GM23338 (cell line): ENCODE data around the gene HYCC2. TPM values are rescaled to one million over a fixed set of nuclear protein-coding genes. Genes with fewer than 3 reads are reported as not detected.

Experiments used
- ATAC-seq: fragments of 200-7000 bp; cut with Tn5 transposase; 3 replicates; pipeline ENCODE4 v1.9.1; 2020
- DNase-seq: peaks from one replicate; pipeline ENCODE4 v3.0.0-alpha.2; 2015; ENCODE audit warnings: low spot score
- H2AFZ ChIP-seq: fragments of 200-600 bp; sonication (generic); 2 replicates; pipeline ENCODE4 v1.8.0; 2016; ENCODE audit warnings: antibody characterized with exemption, mild to moderate bottlenecking, moderate library complexity
- H3F3A ChIP-seq: fragments of 200-600 bp; sonication (generic); replicated peaks from 2 replicates; pipeline ENCODE4 v1.8.0; 2017; ENCODE audit warnings: antibody characterized with exemption, mixed run types, low read depth
- H3K27ac ChIP-seq: fragments of 200-600 bp; sonication (generic); 2 replicates; pipeline ENCODE4 v1.6.1; 2016; ENCODE audit warnings: low read depth
- H3K27me3 ChIP-seq: fragments of 200-600 bp; sonication (generic); 2 replicates; pipeline ENCODE4 v1.8.0; 2016; ENCODE audit warnings: mild to moderate bottlenecking, mixed run types, moderate library complexity; ENCODE audit not compliant: insufficient read depth
- H3K36me3 ChIP-seq: fragments of 200-600 bp; sonication (generic); 2 replicates; pipeline ENCODE4 v1.8.0; 2016; ENCODE audit warnings: mild to moderate bottlenecking; ENCODE audit not compliant: insufficient read depth
- H3K4me1 ChIP-seq: fragments of 200-600 bp; sonication (generic); 2 replicates; pipeline ENCODE4 v1.8.0; 2016; ENCODE audit warnings: mild to moderate bottlenecking, moderate library complexity; ENCODE audit not compliant: insufficient read depth
- H3K4me2 ChIP-seq: fragments of 200-600 bp; sonication (generic); 2 replicates; pipeline ENCODE4 v1.7.1; 2017; ENCODE audit warnings: mixed run types
- H3K4me3 ChIP-seq: fragments of 200-600 bp; sonication (generic); 2 replicates; pipeline ENCODE4 v1.6.1; 2016; ENCODE audit warnings: mixed run types
- H3K79me2 ChIP-seq: fragments of 200-600 bp; sonication (generic); replicated peaks from 2 replicates; pipeline ENCODE4 v1.8.0; 2017; ENCODE audit warnings: mild to moderate bottlenecking; ENCODE audit not compliant: insufficient read depth
- H3K9me2 ChIP-seq: fragments of 200-600 bp; sonication (generic); 2 replicates; pipeline ENCODE4 v1.8.0; 2017; ENCODE audit not compliant: insufficient read depth
- H4K20me1 ChIP-seq: fragments of 200-600 bp; sonication (generic); replicated peaks from 2 replicates; pipeline ENCODE4 v1.8.0; 2017; ENCODE audit warnings: mild to moderate bottlenecking; ENCODE audit not compliant: insufficient read depth
- H3K27ac Mint-ChIP-seq: 2 replicates; pipeline ENCODE4 v1.8.0; 2020; ENCODE audit warnings: inconsistent platforms, mild to moderate bottlenecking, moderate library complexity, mixed read lengths
- H3K27me3 Mint-ChIP-seq: 3 replicates; pipeline ENCODE4 v1.8.0; 2022; ENCODE audit warnings: low read depth, mild to moderate bottlenecking, moderate library complexity, mixed read lengths, inconsistent platforms; ENCODE audit not compliant: insufficient read depth, poor library complexity
- H3K36me3 Mint-ChIP-seq: 3 replicates; pipeline ENCODE4 v1.8.0; 2021; ENCODE audit warnings: low read depth, mild to moderate bottlenecking, inconsistent platforms, moderate library complexity, mixed read lengths
- H3K4me1 Mint-ChIP-seq: 3 replicates; pipeline ENCODE4 v1.8.0; 2020; ENCODE audit warnings: mild to moderate bottlenecking, inconsistent platforms, mixed read lengths
- H3K4me3 Mint-ChIP-seq: 3 replicates; pipeline ENCODE4 v1.8.0; 2021; ENCODE audit warnings: moderate library complexity, mild to moderate bottlenecking, inconsistent platforms, mixed read lengths
- H3K9me3 Mint-ChIP-seq: 3 replicates; pipeline ENCODE4 v1.8.0; 2020; ENCODE audit warnings: moderate library complexity, mild to moderate bottlenecking, inconsistent platforms, mixed read lengths
- ETS1 ChIP-seq: IDR thresholded peaks from 2 replicates; pipeline ENCODE4 v1.6.1; 2016; ENCODE audit warnings: antibody characterized with exemption
- EZH2 ChIP-seq: fragments of 200-600 bp; sonication (generic); IDR thresholded peaks from one replicate; pipeline ENCODE4 v1.8.0; 2017; ENCODE audit warnings: antibody characterized with exemption, mild to moderate bottlenecking, low read depth; ENCODE audit not compliant: unreplicated experiment
- JUNB ChIP-seq: IDR thresholded peaks from one replicate; pipeline ENCODE4 v1.6.1; 2016; ENCODE audit warnings: antibody characterized with exemption; ENCODE audit not compliant: unreplicated experiment
- NANOG ChIP-seq: IDR thresholded peaks from 2 replicates; pipeline ENCODE4 v1.6.1; 2016; ENCODE audit warnings: antibody characterized with exemption, borderline replicate concordance
- STAT1 ChIP-seq: IDR thresholded peaks from one replicate; pipeline ENCODE4 v1.6.1; 2016; ENCODE audit warnings: antibody characterized with exemption; ENCODE audit not compliant: unreplicated experiment
- ZNF462 ChIP-seq: fragments of 250-450 bp; sonication (Bioruptor Pico); IDR thresholded peaks from 2 replicates; pipeline ENCODE4 v1.5.0; 2020; ENCODE audit warnings: mild to moderate bottlenecking, moderate library complexity
- polyA plus RNA-seq: library from polyadenylated mRNA; unstranded; fragments of >200 nt; fragmentation: Nextera tagmentation; extraction: Ambion mirVana; gene quantifications from 2 replicates; pipeline ENCODE4 v1.2.1, GENCODE V29; 2016
- total RNA-seq: library from RNA; depleted of rRNA; stranded (reverse); fragments of >200 nt; shearing (Covaris generic); gene quantifications from 2 replicates; pipeline ENCODE4 v1.2.3, GENCODE V29; 2014

The HYCC2 gene
- total and polyA plus RNA-seq, 2 experiments from 2014 or later: 2.4 to 4.8 TPM

- TF ChIP-seq ZNF462 (CRISPR knock-in tag) (no peak), ETS1 (no peak), EZH2 (no peak), STAT1 (no peak)
Observed at GRCh38 chr2:201070948-201071478, 458 bp downstream of the HYCC2 start (continued).

- Mint-ChIP-seq H3K36me3 (no peaks in the 10 kb centered on the region), H3K27me3 (peaks cover 2% of the 10 kb centered on the region), H3K4me3 (no peak overlapping the region), H3K4me1 (peaks cover 5% of the 10 kb centered on the region; the same call in 2 of the 3 replicates), H3K27ac (no peak overlapping the region), H3K9me3 (no peaks in the 10 kb centered on the region)
- Histone ChIP-seq H3K4me1 (no peaks in the 10 kb centered on the region), H3F3A (no peaks in the 10 kb centered on the region), H3K27me3 (no peaks in the 10 kb centered on the region), H2AFZ (no peak overlapping the region), H3K9me2 (no peaks in the 10 kb centered on the region), H3K36me3 (no peaks in the 10 kb centered on the region), H4K20me1 (no peaks in the 10 kb centered on the region), H3K4me3 (no peak overlapping the region), H3K27ac (no peak overlapping the region), H3K4me2 (no peak overlapping the region), H3K79me2 (peaks cover 48% of the 10 kb centered on the region)
- DNase-seq (no peak), ATAC-seq (no peak)
- TF ChIP-seq ETS1: no peak
- TF ChIP-seq NANOG: no peak
- TF ChIP-seq ZNF462 (CRISPR knock-in tag): no peak
- no peak for TF ChIP-seq JUNB
Observed at GRCh38 chr2:201064797-201065329, 6.6 kb downstream of the HYCC2 start.
